Panc1 (cell line): ENCODE data around the gene SPTLC2. TPM values are rescaled to one million over a fixed set of nuclear protein-coding genes. Genes with fewer than 3 reads are reported as not detected.
"Not testable (repeated sequence)": the region's sequence is repeated elsewhere in the genome, so short reads cannot be mapped to it uniquely, and the experiment has no call there.

Source experiments
- ATAC-seq: fragments of 200-7000 bp; cut with Tn5 transposase; 2 replicates; pipeline ENCODE4 v1.9.1; 2020; ENCODE audit warnings: mild to moderate bottlenecking, moderate library complexity
- BruUV-seq: library from RNA; stranded (reverse); fragments of 400-500 nt; replicated peaks from 2 replicates; lab custom pipeline; 2021; lab: Mats Ljungman, UMichigan
- CTCF ChIA-PET: fragments of 300-600 bp; sonication (Branson Sonifier 250); formaldehyde crosslinking; loops from one replicate; lab custom pipeline; 2022; ENCODE audit warnings: antibody characterized with exemption; lab: Charles Lee
- POLR2A ChIA-PET: fragments of 300-600 bp; sonication (Branson Sonifier 250); formaldehyde crosslinking; loops from one replicate; lab custom pipeline; 2022; ENCODE audit warnings: antibody characterized with exemption; lab: Charles Lee
- DNase-seq: peaks from one replicate; pipeline ENCODE4 v3.0.0-alpha.2; 2010; ENCODE audit warnings: low read depth, low spot score
- H3K27ac ChIP-seq: 2 replicates; pipeline ENCODE4 v1.5.1; 2011; ENCODE audit warnings: mild to moderate bottlenecking, low read length, inconsistent platforms
- H3K27me3 ChIP-seq: fragments of 200-500 bp; sonication (Bioruptor generic); 2 replicates; pipeline ENCODE4 v1.6.0; 2014; ENCODE audit warnings: low read length, inconsistent platforms; ENCODE audit not compliant: control insufficient read depth, insufficient read depth
- H3K36me3 ChIP-seq: fragments of 200-500 bp; sonication (Bioruptor generic); 2 replicates; pipeline ENCODE4 v1.5.1; 2014; ENCODE audit warnings: inconsistent platforms, mild to moderate bottlenecking, low read length, moderate library complexity; ENCODE audit not compliant: control insufficient read depth, insufficient read depth
- H3K4me1 ChIP-seq: 2 replicates; pipeline ENCODE4 v1.5.1; 2011; ENCODE audit warnings: inconsistent platforms, mild to moderate bottlenecking, low read length, moderate library complexity; ENCODE audit not compliant: control insufficient read depth, insufficient read depth
- H3K4me3 ChIP-seq, 2 experiments: 2 replicates each; pipeline ENCODE4 v1.5.1; 2011 to 2012; ENCODE audit warnings: low read depth in 2 of 2, low read length in 2 of 2, mild to moderate bottlenecking in 2 of 2, inconsistent platforms in 1 of 2, moderate library complexity in 1 of 2
- H3K9me3 ChIP-seq: fragments of 200-500 bp; sonication (Bioruptor generic); 2 replicates; pipeline ENCODE4 v1.5.1; 2014; ENCODE audit warnings: low read depth, mild to moderate bottlenecking, inconsistent platforms, low read length, moderate library complexity; ENCODE audit not compliant: control insufficient read depth, insufficient read depth
- CTCF ChIP-seq: fragments of 450-650 bp; IDR thresholded peaks from 2 replicates; pipeline ENCODE4 v1.5.1; 2017; ENCODE audit warnings: mild to moderate bottlenecking
- POLR2AphosphoS5 ChIP-seq: IDR thresholded peaks from 2 replicates; pipeline ENCODE4 v1.6.1; 2012; ENCODE audit warnings: mild to moderate bottlenecking, low read depth, low read length, moderate library complexity
- SIN3A ChIP-seq: IDR thresholded peaks from 2 replicates; pipeline ENCODE4 v1.6.1; 2012; ENCODE audit warnings: low read depth, mild to moderate bottlenecking, low read length, moderate library complexity, borderline replicate concordance; ENCODE audit not compliant: insufficient read depth
- TCF7L2 ChIP-seq: IDR thresholded peaks from 2 replicates; pipeline ENCODE4 v1.6.1; 2011; ENCODE audit warnings: mild to moderate bottlenecking, low read depth, low read length, inconsistent platforms
- in situ Hi-C: cut with HindIII; loops from 2 replicates; pipeline ENCODE4 v1.10.0; 2016; ENCODE audit warnings: low sequenced_read_pairs, low pct_unique_long_range_greater_than_20kb
- intact Hi-C: fragments of 100-400 bp; cut with micrococcal nuclease; formaldehyde crosslinking; loops from one replicate; pipeline ENCODE4 v1.10.0; 2022; ENCODE audit not compliant: unreplicated experiment
- total RNA-seq: library from RNA; stranded (reverse); gene quantifications from one replicate; pipeline ENCODE4 v1.2.1, GENCODE V29; 2021; ENCODE audit not compliant: unreplicated experiment
- TF ChIP-seq, protein P1 (sequence below), 2 experiments: IDR thresholded peaks; 2 replicates each; pipeline ENCODE4 v1.6.1; 2011 to 2012; ENCODE audit warnings: low read depth in 2 of 2, control low read depth in 1 of 2, low read length in 1 of 2, mild to moderate bottlenecking in 1 of 2, moderate library complexity in 1 of 2; ENCODE audit not compliant: insufficient read depth in 1 of 2

SPTLC2 gene
- total RNA-seq, 1 experiment from 2014 or later, result 21.0 TPM

DNA sequence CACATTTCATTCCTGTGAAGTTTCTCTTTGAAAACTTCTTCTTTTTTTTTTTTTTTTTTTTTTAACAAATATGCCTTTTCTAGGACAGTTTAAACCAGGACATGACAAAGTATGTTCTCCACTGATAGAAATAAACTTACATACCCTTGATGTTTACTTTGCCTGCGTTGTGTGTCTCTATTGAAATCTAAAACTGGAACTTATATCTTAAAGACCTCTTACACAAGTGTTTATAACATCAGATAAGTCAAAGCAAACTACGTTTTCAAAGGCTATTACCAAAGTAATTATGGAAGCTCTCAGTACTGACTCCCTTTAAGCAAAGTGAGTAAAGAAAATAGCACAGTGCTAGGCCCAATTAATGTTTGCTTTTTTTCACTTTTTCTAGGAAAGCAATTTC is 87.2 kb downstream of the SPTLC2 start:
- H3K4me3 ChIP-seq, result no peak overlapping the region
- intact Hi-C loops, result no loop called here
- no peak for ATAC-seq
- ChIA-PET POLR2A (no interaction called here), CTCF (no interaction called here)
- H3K9me3 ChIP-seq, result no peaks in the 10 kb centered on the region
- no peak for DNase-seq
- H3K4me1 ChIP-seq, result no peaks in the 10 kb centered on the region
- TF ChIP-seq POLR2AphosphoS5 (no peak), TCF7L2 (no peak), CTCF (no peak), SIN3A (no peak)
- TF ChIP-seq, protein P1, sequence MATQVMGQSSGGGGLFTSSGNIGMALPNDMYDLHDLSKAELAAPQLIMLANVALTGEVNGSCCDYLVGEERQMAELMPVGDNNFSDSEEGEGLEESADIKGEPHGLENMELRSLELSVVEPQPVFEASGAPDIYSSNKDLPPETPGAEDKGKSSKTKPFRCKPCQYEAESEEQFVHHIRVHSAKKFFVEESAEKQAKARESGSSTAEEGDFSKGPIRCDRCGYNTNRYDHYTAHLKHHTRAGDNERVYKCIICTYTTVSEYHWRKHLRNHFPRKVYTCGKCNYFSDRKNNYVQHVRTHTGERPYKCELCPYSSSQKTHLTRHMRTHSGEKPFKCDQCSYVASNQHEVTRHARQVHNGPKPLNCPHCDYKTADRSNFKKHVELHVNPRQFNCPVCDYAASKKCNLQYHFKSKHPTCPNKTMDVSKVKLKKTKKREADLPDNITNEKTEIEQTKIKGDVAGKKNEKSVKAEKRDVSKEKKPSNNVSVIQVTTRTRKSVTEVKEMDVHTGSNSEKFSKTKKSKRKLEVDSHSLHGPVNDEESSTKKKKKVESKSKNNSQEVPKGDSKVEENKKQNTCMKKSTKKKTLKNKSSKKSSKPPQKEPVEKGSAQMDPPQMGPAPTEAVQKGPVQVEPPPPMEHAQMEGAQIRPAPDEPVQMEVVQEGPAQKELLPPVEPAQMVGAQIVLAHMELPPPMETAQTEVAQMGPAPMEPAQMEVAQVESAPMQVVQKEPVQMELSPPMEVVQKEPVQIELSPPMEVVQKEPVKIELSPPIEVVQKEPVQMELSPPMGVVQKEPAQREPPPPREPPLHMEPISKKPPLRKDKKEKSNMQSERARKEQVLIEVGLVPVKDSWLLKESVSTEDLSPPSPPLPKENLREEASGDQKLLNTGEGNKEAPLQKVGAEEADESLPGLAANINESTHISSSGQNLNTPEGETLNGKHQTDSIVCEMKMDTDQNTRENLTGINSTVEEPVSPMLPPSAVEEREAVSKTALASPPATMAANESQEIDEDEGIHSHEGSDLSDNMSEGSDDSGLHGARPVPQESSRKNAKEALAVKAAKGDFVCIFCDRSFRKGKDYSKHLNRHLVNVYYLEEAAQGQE (IDR thresholded peaks at IDR 0.05; ENCODE audit: insufficient read depth in 1 of 2, low read depth in 2 of 2, low read length in 1 of 2), result no peak
- BruUV-seq, result no TSS peak
- H3K27ac ChIP-seq, result no peak overlapping the region
- in situ Hi-C loops, result no loop called here
- no peaks in the 10 kb centered on the region for H3K27me3 ChIP-seq
- no peaks in the 10 kb centered on the region for H3K36me3 ChIP-seq

- DNase-seq, POLR2A ChIA-PET, H3K36me3 ChIP-seq, ATAC-seq, H3K4me1 ChIP-seq, H3K9me3 ChIP-seq, BruUV-seq, H3K27me3 ChIP-seq, H3K4me3 ChIP-seq, intact Hi-C loops, in situ Hi-C loops, H3K27ac ChIP-seq, CTCF ChIA-PET: not testable (repeated sequence)
Measured at GRCh38 chr14:77528701-77529100, 87.7 kb downstream of the SPTLC2 start.

- intact Hi-C loops, result no loop called here
- CTCF ChIA-PET, result no interaction called here
- no peak for DNase-seq
Measured at GRCh38 chr14:77526266-77526665, 90.2 kb downstream of the SPTLC2 start.

More at GRCh38 chr14:77526266-77526665, 90.2 kb downstream of the SPTLC2 start:
- ATAC-seq, result no peak
- H3K4me3 ChIP-seq, result no peak overlapping the region
- POLR2A ChIA-PET, result no interaction called here
- in situ Hi-C loops, result no loop called here
- H3K4me1 ChIP-seq, result no peaks in the 10 kb centered on the region
- H3K9me3 ChIP-seq, result no peaks in the 10 kb centered on the region
- no TSS peak for BruUV-seq
- H3K36me3 ChIP-seq, result peaks cover 2% of the 10 kb centered on the region
- TF ChIP-seq, protein P1 (IDR thresholded peaks at IDR 0.05; ENCODE audit: insufficient read depth in 1 of 2, low read depth in 2 of 2, low read length in 1 of 2), result no peak
- TF ChIP-seq SIN3A, result no peak
- TF ChIP-seq CTCF, result no peak
- TF ChIP-seq TCF7L2, result no peak
- no peak for TF ChIP-seq POLR2AphosphoS5
- H3K27me3 ChIP-seq, result no peaks in the 10 kb centered on the region
- no peak overlapping the region for H3K27ac ChIP-seq
